NCI-H1694 (cell line): Measurements from ENCODE around the gene CDK6.
"Not testable (repeated sequence)": the region's sequence is repeated elsewhere in the genome, so short reads cannot be mapped to it uniquely, and the experiment has no call there.

Experiments
- DNase-seq: peaks from one replicate; lab custom pipeline; 2025; lab: John Stamatoyannopoulos, UW

Gene CDK6

DNA sequence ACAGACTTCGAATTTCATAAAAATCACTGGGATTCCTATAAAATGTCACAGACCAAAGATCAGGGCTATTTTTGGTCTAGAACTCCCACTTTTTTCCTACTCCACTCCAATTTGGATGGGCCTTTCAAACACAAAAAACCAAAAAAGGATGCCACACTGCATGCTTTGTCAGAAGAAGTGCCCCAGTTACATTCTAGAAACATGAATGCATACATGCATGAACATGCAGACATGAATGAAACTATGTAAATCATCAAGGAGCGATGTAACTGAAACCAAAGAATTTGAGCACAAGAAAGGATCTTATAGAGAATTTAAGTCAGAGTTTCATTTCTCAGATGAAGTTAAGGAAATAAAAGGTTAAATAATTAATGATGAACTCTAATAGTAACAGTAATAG lies 214.3 kb downstream of the CDK6 start:
- no peak for DNase-seq

DNA sequence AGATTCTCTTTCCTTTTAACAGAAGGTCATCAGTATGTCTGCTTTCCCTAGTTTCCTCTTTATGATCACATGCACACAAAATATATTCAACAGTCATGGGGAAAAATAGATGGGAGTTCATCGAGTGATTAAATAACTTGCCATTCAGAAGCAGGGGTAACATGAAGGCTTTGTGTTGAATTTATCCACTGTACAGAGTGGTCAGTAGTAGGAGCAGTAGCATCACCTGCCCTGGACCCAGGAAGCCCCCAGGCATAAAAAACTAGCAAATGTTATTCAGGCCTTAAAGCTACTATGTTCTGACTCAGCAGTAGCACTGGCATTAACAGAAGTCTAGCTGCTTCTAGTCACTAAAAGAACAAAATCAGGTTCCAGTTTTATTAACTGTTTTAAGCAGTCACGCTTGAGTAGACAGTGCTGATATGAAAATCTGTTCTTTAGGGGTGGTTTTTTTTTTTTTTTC lies 214.8 kb downstream of the CDK6 start:
- no peak for DNase-seq

DNA sequence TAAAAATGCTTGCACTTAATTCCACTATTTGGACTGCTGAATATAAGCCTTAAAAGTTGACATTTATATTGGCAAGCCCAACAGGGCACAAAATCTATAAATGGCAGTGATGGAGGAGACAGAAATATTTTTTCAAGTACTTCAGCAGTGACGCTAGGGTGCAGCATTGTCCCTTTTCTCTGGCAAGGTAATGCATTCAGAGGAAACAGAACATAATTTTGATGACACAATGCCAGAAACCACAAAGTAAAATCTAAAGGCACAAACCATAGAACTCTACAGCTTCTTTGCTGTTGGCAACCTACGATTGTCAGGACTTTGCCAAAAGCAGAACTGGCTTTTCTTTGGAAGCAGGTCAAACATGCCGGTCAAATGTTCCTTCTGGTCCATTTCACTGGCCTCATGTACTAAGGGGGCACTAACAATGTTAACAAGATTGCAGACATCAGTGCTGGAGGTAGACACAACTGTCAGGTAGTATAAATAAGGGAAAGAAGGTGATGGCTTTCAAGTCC lies 215.3 kb downstream of the CDK6 start:
- DNase-seq, result peak; percentile 66

DNA sequence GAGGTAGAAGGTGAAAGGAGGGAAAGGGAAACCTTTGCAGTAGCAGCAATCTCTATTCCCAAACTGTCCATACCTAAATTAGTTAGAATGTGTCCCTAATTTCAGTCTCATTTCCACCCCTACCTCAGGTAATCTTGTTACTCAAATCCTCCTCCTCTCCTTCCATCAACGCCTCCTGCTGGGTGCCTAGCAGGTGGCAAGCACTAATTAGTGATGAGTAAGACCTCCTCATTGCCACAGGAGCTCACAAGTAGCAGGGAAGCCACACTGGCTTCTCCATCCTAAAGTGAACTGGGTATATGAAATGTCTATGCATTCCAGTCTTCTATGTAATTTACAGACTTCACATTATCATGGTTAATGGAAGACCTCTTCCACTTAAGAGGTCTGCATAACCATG lies 220.5 kb downstream of the CDK6 start:
- no peak for DNase-seq

DNA sequence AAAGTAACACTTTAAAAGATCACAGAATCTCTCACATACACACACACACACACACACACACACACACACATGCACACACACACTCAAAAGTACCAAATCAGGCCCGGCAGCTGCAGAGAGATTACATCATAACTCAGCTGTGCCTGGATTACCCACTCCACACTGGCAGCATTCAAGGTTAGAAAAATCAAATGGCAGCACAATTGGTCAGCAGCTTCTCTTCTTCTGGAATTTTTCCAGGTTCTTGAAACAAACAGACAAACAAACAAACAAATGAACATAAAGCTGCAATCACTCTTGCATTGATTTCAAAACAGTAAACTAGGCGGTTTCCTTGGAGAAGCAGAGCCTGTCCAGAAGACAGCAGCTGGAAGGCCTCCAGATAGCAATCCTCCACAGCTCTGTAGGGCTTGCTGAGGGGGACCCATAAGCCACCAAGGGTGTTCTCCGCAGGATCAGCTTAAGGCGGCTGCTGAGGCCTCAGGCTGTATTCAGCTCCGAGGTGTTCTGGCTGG lies 221.7 kb downstream of the CDK6 start:
- no peak for DNase-seq

DNA sequence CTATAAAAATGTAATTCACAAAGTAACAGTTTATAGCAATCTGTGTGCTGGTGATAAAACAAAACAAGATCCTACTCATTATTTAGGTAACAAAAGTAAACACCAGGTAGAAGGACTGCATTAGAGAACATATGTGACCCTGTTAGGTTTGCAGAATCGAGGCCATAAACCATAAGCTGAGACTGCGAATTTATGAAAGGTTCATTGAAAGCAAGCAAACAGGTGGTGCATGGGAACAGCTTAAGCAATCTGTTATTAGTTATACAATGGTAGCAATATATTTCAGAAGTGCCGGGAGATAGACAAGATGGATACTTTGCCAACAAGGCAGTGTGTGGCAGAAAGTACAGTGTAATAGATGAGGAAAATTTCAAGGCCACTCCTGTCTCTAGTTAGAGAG lies 222.7 kb downstream of the CDK6 start:
- no peak for DNase-seq

DNA sequence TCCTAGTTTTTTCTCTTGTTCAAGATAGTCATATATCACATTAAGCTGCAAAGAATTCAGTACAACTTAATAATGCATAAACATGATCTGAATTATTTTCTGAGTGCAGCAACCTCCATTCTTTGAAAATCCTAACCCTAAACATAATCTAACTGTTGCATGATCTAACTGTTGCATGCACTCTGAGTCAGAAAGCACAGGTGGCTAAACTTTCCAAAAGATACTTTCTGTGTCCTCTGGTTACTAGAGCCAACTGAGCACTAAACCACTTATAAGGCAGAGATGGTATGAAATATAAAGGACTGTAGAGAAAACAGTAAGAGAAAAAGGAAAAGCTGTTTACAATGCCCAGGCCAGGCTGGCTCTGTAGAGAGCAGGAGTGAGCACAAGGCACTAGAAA lies 223.2 kb downstream of the CDK6 start:
- DNase-seq, result no peak

DNA sequence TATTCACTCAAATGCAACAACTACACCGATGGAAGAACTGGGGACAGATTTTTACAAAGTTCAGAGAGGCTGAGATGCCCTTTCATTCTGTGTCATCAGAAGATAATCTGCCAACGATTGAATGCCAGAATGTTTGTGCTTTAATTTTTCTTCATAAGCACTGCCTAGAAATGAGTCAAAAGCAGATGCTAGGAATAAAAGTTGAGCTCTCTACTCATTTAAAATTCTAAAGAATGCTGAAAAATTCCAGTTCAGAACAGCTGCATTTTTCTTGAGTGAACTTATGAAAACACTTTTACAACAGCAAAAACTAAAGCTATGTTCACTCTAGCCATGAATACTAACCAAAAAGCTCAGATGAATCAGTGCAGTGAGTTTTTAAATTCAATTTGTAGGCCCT lies 223.9 kb downstream of the CDK6 start:
- no peak for DNase-seq

DNA sequence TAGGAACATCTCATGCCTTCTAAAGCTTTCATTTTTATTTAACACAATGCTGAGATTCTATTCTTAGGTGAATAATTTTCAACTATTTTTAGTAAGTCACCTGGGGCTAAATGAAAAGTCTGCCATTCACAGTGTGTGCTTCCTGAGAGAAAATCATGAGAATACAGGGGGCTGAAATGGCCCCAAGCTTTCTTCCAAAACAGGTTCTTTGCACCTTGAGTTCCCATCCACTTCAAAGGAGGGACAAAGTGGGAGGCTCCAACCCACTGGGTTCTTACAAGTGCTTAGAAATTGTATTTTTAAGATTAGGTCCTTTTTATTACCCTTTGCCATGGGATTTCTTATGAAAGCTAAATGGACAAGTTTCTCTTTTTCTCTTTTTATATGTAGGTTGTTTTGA lies 224.6 kb downstream of the CDK6 start:
- DNase-seq, result no peak

DNA sequence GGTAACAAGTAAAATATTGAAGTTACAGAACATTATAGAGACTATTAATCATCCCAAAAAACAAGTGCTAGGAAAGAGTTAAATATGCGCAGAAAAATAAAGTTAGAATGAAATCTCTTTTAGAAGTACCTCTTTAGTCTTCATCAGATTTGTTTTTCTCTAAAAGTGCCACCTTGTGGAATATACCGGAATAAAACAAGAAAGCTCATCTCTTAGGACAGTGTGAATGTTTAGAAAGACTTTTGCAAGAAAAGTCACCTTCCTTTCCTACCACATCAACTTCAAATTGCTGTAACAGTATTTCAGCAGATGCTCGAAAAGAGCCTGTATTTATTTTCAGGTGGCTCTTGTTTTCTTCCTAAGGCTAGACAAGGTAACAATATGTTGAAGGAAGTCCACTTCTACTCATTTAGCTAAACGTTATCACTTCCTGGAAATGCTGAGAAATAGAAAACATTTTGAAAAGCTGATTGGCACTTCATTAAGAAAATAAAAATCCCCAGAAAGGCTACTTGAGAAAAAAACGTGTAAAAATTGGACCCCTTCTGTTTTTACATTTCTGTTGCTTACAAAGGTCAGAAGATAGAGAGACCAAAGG lies 226.4 kb downstream of the CDK6 start:
- no peak for DNase-seq

DNA sequence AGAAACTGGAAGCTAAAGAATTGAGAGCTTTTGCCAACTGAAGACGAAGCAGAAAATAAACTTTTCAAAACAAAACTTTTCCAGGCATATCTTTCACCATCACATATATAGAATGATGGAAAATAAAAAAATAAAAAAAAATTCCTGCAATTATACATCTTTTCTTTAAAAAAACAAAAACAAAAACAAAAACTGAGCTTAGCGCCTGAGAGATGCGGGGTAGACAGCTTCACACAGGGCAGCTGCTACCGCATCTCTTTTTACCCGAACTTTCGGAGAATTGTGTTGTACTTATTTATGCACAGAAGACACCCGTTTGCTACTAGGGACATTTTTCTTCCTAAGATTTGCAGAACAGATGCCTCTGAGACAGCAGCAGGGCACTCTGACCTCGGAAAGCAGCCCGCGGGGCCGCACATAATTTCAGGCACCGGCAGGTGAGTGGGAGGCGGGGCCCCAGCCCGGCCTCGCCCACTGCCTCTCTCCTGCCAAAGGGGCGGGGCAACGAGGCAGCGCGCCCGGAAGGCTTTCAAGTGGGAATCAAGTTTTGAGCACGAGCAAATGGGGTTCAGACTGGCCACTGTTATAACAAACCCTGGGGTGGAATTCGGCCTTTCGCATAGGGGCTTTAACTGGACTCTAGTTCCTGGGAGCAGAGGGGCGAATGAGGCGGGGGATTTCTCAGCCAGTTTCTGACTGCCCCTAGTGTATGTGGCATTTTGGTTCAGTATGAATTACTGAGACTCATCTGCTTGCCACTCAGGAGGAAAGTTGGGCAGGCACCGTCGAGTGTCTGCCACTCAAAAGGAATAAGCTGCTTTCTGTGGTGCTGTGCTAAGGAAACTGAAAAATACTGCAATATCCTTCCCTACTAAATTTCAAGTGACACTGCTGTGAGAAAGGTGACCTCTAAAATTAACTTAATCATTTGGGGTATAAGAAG lies 227.7 kb downstream of the CDK6 start:
- no peak for DNase-seq

DNA sequence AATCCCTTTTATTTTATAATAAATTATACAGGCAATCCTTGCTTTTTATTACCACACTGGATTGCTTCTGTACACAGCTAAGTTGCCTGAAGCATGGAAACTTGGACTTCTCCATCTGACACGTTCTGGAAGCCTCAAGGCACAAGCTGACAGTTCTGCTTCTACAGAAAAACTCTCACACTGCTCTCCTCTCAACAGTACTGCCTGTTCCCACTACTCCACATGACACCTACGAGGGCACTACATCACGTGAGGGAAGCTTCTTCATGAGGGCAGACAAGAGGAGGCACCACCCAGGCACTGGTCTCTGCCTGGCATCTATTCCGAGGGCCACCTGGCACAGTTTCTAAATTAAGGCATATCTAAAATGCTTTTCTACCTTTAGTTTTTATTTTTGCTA lies 229.4 kb downstream of the CDK6 start:
- DNase-seq, result no peak

DNA sequence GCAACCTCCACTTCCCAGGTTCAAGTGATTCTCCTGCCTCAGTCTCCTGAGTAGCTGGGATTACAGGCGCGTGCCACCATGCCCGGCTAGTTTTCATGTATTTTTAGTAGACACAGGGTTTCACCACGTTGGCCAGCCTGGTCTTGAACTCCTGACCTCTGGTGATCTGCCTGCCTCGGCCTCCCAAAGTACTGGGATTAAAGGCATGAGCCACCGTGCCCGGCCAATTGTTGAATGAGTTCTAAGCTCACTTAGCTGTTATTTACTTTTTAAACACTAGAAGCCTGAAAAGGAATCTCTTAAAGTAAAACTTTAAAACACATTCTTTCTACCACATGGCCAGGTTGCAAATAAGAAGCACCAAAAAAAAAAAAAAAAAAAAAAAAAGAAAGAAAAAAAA lies 231.9 kb downstream of the CDK6 start:
- not testable (repeated sequence) for DNase-seq

DNA sequence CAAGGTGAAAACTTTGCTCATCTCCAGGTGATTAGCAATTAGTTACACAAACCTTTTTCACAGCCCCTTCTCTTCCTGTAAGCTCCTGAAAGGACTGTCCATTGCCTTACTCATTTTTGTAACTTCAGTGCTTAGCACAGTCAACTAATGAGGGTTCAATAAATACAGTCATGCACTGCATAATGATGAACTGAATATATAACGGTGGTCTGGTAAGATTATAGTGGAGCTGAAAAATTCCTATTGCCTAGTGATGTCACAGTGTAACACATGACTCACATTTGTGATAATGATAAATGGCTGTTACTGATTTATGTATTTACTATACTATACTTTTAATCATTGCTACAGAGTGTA lies 233.3 kb downstream of the CDK6 start:
- DNase-seq, result no peak

DNA sequence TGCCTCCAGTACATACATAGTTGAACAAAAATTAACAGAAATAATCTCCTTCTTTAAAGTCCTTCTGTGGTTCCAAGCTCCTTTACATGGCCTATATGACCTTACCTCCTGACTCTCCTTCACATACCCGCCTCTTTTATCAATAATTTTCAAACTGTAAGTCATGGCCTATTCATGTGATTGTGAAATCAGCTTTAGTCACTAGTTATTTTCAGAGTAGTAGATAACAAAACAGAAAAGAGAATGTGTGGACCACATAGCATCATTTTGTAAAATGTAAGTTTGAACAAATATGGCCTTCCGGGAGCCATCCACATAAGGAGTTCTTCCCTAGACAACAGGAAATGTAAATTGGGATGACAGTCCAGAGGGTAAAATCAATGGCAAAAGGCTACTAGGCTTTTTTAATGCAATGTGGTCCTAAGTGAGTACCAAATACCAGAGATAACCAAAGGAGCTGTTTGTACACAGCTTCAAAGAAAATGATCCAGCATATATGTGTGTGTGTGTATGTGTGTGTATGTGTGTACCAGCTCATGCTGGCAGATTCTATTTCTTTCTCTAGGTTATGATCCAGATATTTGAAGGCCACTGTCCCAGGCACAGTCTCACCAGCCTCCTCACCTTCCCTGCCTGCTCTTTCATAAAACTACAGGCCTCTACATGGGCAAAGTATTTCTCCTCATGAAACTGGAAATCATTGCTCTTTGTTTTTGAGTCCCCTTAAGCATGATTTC lies 233.9 kb downstream of the CDK6 start:
- no peak for DNase-seq

DNA sequence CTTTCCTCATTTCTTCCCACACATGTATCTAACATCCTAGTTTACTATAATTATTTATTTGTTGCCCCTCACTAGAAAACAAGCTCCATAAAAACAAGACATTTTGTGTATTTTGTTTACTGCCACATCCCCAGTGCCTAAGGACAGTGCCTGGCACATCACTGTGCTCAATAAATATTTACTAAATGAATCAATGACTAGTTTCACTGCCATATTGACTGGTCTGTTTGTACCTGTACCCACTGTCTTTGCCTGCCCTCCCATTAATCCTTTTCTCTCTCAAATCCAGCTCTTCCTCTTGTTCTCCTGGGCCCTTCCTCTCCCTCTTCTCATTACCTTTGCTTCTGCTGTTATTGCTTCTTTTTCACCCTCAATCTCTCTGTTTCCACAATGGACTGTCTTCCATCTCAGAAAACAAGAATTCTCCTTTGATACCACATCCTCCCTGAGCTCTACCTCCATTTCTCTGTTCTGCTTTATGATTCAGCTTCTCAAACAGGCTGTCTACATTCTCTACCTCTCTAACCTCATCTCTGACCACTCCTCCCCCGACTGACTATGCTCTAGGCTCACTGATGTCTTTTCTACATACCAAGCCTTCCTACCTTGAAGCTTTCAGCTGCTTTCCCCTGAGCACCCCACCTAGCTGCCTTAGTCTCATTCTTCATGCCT lies 237.9 kb downstream of the CDK6 start:
- no peak for DNase-seq

DNA sequence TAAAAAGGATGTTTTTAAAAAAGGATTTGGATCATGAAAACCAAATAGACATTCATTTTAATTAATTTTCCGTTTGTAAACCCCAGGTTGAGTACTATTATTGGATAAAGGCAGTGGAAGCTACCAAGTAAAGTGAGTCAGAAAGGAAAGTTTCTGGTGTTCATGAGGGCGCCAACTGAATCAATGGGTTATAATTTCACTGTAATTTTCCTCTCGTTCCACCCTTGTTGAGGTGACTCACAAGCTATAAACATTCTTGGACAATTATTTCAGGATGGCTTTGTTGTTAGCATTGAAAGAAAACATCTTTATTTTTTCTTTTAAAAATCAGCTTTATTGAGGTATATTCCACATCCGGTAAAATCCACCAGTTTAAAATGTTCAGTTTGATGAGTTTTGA lies 241.1 kb downstream of the CDK6 start:
- DNase-seq, result no peak

DNA sequence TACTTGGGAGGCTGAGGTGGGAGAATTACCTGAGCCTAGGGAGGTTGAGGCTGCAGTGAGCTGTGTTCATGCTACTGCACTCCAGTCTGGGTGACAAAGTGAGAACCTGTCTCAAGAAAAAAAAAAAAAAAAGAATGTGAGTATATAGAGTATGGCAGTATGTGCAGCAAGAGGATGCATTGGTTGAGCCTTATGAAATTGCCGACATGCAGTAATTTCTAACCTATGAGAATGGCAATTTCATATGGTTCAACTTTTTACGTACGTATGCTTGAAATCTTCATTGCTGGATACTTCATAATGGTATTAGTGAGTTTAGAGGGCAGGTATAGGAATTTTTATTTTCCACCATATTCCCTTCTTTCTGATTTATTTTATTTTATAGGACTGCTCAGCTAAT lies 241.6 kb downstream of the CDK6 start:
- no peak for DNase-seq

DNA sequence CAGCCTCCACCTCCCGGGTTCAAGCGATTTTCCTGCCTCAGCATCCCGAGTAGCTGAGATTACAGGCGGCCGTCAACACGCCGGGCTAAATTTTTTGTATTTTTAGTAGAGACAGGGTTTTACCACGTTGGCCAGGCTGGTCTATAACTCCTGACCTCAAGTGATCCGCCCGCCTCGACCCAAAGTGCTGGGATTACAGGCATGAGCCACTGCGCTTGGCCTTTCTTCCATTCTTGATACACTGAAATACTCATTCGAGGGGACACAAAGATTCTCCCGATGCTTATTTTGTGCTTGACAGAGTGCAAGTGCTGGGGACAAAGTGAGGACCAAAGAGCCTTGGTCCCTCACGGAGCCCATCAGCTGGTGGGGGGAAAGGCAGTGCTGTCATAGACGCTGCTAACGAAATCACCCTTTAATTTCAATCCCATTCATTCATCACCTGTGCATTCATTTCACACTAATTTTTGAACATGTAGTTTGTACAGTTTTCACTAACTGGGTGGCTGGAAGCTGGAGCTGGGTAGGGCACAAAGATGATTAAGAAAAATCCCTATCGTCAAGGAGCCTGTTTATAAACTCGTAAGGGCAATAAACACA lies 245.6 kb downstream of the CDK6 start:
- no peak for DNase-seq

DNA sequence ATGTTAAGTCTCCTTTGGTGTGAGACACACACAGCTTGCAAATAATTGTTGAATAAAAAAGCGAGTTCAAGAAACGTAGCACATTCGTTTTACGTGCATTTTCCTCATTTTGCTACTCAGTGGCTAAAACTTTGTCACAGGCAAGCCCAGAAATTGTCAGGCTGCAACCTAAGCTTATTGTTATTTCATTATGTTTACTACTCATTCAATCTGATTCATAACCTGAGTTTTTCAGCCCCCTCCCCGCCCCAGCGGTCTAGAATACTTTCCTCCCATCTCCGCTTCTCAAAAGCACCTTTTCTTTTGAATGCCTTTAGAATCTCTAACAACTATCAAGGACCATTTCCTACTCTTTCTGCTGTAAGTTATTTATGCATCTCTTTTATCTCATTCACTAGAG lies 247.3 kb downstream of the CDK6 start:
- DNase-seq, result no peak

DNA sequence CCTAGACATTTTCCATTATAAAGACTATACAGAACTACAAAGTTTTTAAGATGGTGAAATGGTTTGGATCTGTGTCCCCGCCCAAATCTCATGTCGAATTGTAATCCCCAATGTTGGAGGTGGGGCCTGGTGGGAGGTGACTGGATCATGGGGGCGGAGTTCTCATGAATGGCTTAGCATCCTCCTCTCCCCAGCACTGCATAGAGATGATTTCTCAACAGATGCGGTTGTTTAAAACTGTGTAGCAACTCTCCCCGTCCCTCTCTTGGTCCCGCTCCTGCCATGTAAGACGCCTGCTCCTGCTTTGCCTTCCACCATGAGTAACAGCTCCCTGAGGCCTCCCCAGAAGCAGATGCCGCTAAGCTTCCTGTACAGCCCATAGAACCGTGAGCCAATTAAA lies 247.8 kb downstream of the CDK6 start:
- no peak for DNase-seq

DNA sequence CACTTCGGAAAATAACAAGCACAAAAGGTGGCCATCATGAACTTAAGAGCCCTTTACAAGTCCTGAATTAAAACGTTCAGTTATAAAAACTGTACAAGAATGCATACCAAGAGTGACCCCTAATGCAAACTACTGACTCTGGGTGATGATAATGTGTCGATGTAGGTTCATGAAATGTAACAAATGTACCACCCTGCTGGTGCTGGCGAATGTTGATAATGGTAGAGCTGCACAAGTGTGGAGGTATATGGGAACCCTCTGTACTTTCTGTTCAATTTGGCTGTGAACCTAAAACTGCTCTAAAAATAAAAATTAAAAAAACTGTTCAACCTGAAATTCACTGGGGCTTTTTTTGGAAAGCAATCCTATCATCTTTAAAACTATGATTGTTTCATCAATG lies 249.5 kb downstream of the CDK6 start:
- no peak for DNase-seq
